Measurements from ENCODE around the gene C2orf42.

DNA sequence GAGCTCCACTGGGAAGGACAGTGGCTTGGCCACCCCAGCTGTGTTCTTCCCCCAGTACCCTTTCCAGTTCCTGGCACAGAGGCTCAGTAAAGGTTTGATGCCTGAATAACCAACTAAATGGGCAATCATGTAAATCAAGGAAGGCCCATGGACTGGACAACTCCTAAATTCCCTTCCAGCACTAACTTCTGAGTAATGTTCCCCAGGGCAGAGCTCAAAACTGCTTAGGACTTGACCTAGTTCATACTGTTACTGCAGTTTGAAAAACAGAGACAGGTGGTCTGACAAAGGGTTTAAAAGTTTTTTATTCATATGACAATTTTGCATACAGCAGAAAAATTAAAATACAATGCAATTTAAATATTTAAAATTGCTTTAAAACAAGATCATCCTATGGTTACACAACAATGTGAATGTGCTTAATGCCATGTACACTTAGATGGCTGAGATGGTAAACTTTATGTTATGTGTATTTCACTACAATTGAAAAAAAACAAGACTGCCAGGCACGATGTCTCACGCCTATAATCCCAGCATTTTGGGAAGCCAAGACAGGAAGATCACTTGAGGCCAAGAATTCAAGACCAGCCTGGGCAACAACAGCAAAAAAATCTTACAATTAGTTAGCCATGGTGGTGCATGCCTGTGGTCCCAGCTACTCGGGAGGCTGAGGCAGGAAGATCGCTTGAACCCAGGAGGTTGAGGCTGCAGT, 77.3 kb downstream of the C2orf42 start:
- TF ChIP-seq CTCF (IDR thresholded peaks at IDR 0.05), result no peak
- TF ChIP-seq POLR2A (IDR thresholded peaks at IDR 0.05), result no peak
